OCI-LY1 (cell line): ENCODE measurements around the gene WDFY2.

ENCODE experiments used
- H2AFZ ChIP-seq: fragments of 200-600 bp; sonication (generic), shearing (Covaris generic); 2 replicates; pipeline ENCODE4 v1.6.0; 2014; ENCODE audit warnings: antibody characterized with exemption, mild to moderate bottlenecking, low read length
- H3F3A ChIP-seq: fragments of 200-600 bp; sonication (generic), shearing (Covaris generic); 2 replicates; pipeline ENCODE4 v1.6.0; 2014; ENCODE audit warnings: mild to moderate bottlenecking, antibody characterized with exemption, low read length, moderate library complexity; ENCODE audit not compliant: insufficient read depth
- H3K27ac ChIP-seq: fragments of 200-600 bp; sonication (generic); 2 replicates; pipeline ENCODE4 v1.5.1; 2014; ENCODE audit warnings: low read length, mixed run types, mild to moderate bottlenecking, low read depth; ENCODE audit not compliant: poor library complexity, severe bottlenecking
- H3K27me3 ChIP-seq: fragments of 200-600 bp; sonication (generic); 2 replicates; pipeline ENCODE4 v1.6.0; 2014; ENCODE audit warnings: antibody characterized with exemption, mild to moderate bottlenecking, low read length, moderate library complexity; ENCODE audit not compliant: insufficient read depth
- H3K36me3 ChIP-seq: fragments of 200-600 bp; sonication (generic); 2 replicates; pipeline ENCODE4 v1.6.1; 2014; ENCODE audit warnings: mild to moderate bottlenecking, antibody characterized with exemption, low read length, moderate library complexity, mixed read lengths; ENCODE audit not compliant: insufficient read depth
- H3K4me1 ChIP-seq: fragments of 200-600 bp; sonication (generic); 2 replicates; pipeline ENCODE4 v1.5.1; 2014; ENCODE audit warnings: mild to moderate bottlenecking, low read length, moderate library complexity; ENCODE audit not compliant: insufficient read depth, severe bottlenecking
- H3K4me2 ChIP-seq: fragments of 200-600 bp; sonication (generic), shearing (Covaris generic); 2 replicates; pipeline ENCODE4 v1.6.1; 2014; ENCODE audit warnings: low read length
- H3K4me3 ChIP-seq: fragments of 200-600 bp; sonication (generic); 2 replicates; pipeline ENCODE4 v1.5.1; 2014; ENCODE audit warnings: low read length, low read depth, mild to moderate bottlenecking, mixed read lengths; ENCODE audit not compliant: poor library complexity, severe bottlenecking
- H3K79me2 ChIP-seq: fragments of 200-600 bp; shearing (Covaris generic); 2 replicates; pipeline ENCODE4 v1.6.1; 2016; ENCODE audit warnings: mixed run types, low read length, mixed read lengths; ENCODE audit not compliant: insufficient read depth
- H3K9ac ChIP-seq: fragments of 200-600 bp; sonication (generic), shearing (Covaris generic); 2 replicates; pipeline ENCODE4 v1.6.1; 2014; ENCODE audit warnings: mild to moderate bottlenecking, low read length, mixed read lengths
- H3K9me2 ChIP-seq: fragments of 200-600 bp; sonication (generic), shearing (Covaris generic); 2 replicates; pipeline ENCODE4 v1.6.1; 2014; ENCODE audit warnings: low read depth, mild to moderate bottlenecking, low read length, mixed read lengths
- H3K9me3 ChIP-seq: fragments of 200-600 bp; shearing (Covaris generic); 2 replicates; pipeline ENCODE4 v1.6.1; 2014; ENCODE audit warnings: low read length, mixed read lengths
- H4K20me1 ChIP-seq: fragments of 200-600 bp; sonication (generic), shearing (Covaris generic); 2 replicates; pipeline ENCODE4 v1.6.0; 2016; ENCODE audit warnings: mild to moderate bottlenecking, low read length; ENCODE audit not compliant: insufficient read depth
- EZH2 ChIP-seq: fragments of 200-600 bp; sonication (generic), shearing (Covaris generic); IDR thresholded peaks from 2 replicates; pipeline ENCODE4 v1.8.0; 2017; ENCODE audit warnings: borderline replicate concordance, mixed run types, mild to moderate bottlenecking, antibody characterized with exemption, low read length, moderate library complexity, mixed read lengths
- TF ChIP-seq, protein P1 (sequence below): fragments of 200-600 bp; sonication (generic), shearing (Covaris generic); IDR thresholded peaks from 2 replicates; pipeline ENCODE4 v1.5.1; 2017; ENCODE audit warnings: mild to moderate bottlenecking, antibody characterized with exemption, low read length, moderate library complexity, mixed read lengths

The WDFY2 gene

DNA sequence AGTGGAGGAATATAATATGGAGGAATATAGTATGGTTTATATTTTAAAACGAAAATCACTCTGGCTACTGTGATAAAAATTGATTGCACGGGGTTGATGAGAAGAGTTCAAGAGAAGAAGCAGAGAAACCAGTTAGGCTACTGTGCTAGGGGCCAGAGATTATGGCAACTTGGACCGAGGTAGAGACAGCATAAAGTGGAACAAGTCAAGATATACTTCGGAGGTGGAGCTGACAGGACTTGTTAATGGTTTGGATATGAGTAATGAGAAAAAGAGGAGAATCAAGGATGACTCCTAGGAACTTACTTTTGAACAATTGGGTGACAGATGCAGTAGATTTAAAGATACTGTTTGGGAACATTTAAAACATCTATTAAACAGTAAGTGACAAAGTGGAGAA is 6.6 kb upstream of the WDFY2 start:
- Histone ChIP-seq H3K4me3 (no peak overlapping the region), H3K27ac (no peak overlapping the region), H3K9me3 (no peaks in the 10 kb centered on the region), H3K36me3 (no peaks in the 10 kb centered on the region), H3K4me2 (no peak overlapping the region), H3K4me1 (no peaks in the 10 kb centered on the region), H3F3A (no peaks in the 10 kb centered on the region), H3K9ac (no peak overlapping the region), H3K79me2 (no peaks in the 10 kb centered on the region), H3K27me3 (no peaks in the 10 kb centered on the region), H4K20me1 (no peaks in the 10 kb centered on the region), H2AFZ (no peak overlapping the region), H3K9me2 (no peaks in the 10 kb centered on the region)
- TF ChIP-seq, protein P1, sequence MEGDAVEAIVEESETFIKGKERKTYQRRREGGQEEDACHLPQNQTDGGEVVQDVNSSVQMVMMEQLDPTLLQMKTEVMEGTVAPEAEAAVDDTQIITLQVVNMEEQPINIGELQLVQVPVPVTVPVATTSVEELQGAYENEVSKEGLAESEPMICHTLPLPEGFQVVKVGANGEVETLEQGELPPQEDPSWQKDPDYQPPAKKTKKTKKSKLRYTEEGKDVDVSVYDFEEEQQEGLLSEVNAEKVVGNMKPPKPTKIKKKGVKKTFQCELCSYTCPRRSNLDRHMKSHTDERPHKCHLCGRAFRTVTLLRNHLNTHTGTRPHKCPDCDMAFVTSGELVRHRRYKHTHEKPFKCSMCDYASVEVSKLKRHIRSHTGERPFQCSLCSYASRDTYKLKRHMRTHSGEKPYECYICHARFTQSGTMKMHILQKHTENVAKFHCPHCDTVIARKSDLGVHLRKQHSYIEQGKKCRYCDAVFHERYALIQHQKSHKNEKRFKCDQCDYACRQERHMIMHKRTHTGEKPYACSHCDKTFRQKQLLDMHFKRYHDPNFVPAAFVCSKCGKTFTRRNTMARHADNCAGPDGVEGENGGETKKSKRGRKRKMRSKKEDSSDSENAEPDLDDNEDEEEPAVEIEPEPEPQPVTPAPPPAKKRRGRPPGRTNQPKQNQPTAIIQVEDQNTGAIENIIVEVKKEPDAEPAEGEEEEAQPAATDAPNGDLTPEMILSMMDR, result no peak
- no peak for TF ChIP-seq EZH2

DNA sequence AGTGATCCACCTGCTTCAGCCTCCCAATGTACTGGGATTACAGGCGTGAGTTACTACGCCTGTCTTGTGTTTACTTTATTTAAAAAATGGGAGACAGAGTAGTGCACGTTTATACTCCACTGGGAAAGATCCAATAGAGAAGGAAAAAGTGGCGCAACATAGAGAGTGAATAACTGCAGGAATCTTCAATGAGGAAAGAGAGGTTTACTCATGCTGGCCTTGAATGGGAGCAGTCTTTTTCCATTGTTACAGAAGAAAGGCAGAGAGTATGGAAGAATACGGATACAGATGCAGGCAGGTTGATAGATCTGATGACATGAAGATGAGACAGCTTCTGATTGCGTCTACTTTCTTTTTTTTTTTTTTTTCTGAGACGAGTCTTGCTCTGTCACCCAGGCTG is 4.6 kb upstream of the WDFY2 start:
- Histone ChIP-seq H3F3A (no peaks in the 10 kb centered on the region), H3K4me3 (no peak overlapping the region), H2AFZ (no peak overlapping the region), H3K9me3 (no peaks in the 10 kb centered on the region), H3K9me2 (no peaks in the 10 kb centered on the region), H3K9ac (no peak overlapping the region), H4K20me1 (no peaks in the 10 kb centered on the region), H3K79me2 (no peaks in the 10 kb centered on the region), H3K4me2 (no peak overlapping the region), H3K36me3 (no peaks in the 10 kb centered on the region), H3K27ac (no peak overlapping the region), H3K4me1 (peaks cover 4% of the 10 kb centered on the region), H3K27me3 (no peaks in the 10 kb centered on the region)
- no peak for TF ChIP-seq EZH2
- TF ChIP-seq, protein P1, result no peak

DNA sequence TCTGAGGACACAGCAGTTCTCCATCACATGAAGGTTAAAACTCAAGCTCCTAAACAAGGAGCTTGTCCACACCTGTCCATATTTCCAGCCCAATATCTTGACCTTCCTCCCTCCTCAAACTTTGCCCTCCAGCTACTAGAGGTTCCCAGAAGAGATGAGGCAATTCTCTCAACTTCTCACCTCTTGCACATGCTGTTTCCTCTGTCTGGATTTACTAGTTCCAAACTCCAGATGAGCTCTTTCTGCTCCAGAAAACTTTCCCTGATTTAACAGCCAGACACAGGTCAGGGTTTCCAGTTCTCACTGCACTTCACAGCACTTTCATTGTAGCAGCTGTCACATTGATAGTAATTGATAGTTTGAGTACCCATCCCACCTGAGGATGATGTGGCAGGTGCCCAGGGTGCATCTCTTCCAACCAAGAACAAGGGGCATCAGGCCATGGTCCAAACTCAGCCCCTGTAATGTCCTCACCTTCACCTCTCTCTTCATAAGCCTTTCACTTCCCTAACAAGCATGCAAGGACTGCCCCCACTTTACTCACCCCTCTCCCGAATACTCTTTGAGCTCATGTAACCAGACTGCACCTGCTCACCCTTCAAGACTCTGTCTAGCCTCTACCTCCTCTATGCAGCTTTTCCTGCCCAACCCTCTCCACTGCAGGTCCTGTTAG is 3.0 kb upstream of the WDFY2 start:
- H3K36me3 ChIP-seq, result no peaks in the 10 kb centered on the region
- peaks cover 17% of the 10 kb centered on the region for H3K4me1 ChIP-seq
- H3K9me3 ChIP-seq, result no peaks in the 10 kb centered on the region
- no peak overlapping the region for H3K27ac ChIP-seq
- TF ChIP-seq, protein P1, result no peak
- no peak for TF ChIP-seq EZH2
- H3K4me3 ChIP-seq, result no peak overlapping the region
- no peak overlapping the region for H2AFZ ChIP-seq
- H3K27me3 ChIP-seq, result no peaks in the 10 kb centered on the region; the same call in 1 of the 2 replicates
- H4K20me1 ChIP-seq, result no peaks in the 10 kb centered on the region
- H3K9ac ChIP-seq, result no peak overlapping the region
- H3F3A ChIP-seq, result no peaks in the 10 kb centered on the region
- H3K4me2 ChIP-seq, result no peak overlapping the region
- H3K9me2 ChIP-seq, result no peaks in the 10 kb centered on the region
- H3K79me2 ChIP-seq, result no peaks in the 10 kb centered on the region
